Measurements from ENCODE around the gene HOXC9.
A peak's percentile ranks its signal among the peaks of the same experiment; 100 is the strongest.

Gene HOXC9

GRCh38 chr12:54033106-54033979 is 33.4 kb downstream of the HOXC9 start (continued):
- TF ChIP-seq ZNF18 (tag by site-specific recombination; IDR thresholded peaks at IDR 0.05) (peak; percentile 95), HOXC10 (CRISPR knock-in tag; IDR thresholded peaks at IDR 0.05) (peak; percentile 40; the same call in 1 of the 2 replicates), PRDM10 (tag by site-specific recombination; IDR thresholded peaks at IDR 0.05) (peak; percentile 48; the same call in 1 of the 2 replicates), ZNF501 (tag by site-specific recombination; IDR thresholded peaks at IDR 0.05) (peak; percentile 84), YY1 (tag by site-specific recombination; IDR thresholded peaks at IDR 0.05) (peak; percentile 83), ZNF670 (tag by site-specific recombination; IDR thresholded peaks at IDR 0.05; ENCODE audit: low read depth) (no peak), BCL11A (tag by site-specific recombination; IDR thresholded peaks at IDR 0.05; ENCODE audit: low read depth) (peak; percentile 98), ZBTB7A (tag by site-specific recombination; IDR thresholded peaks at IDR 0.05; ENCODE audit: low read depth) (peak; percentile 91), GLIS1 (tag by site-specific recombination; IDR thresholded peaks at IDR 0.05) (peak; percentile 93), ZNF223 (tag by site-specific recombination; IDR thresholded peaks at IDR 0.05) (no peak), ZNF155 (tag by site-specific recombination; IDR thresholded peaks at IDR 0.05) (no peak), ZNF623 (tag by site-specific recombination; IDR thresholded peaks at IDR 0.05) (no peak; the same call in 1 of the 2 replicates), ZNF19 (tag by site-specific recombination; IDR thresholded peaks at IDR 0.05; ENCODE audit: low read depth) (peak; percentile 94), ZNF768 (tag by site-specific recombination; IDR thresholded peaks at IDR 0.05) (no peak), KLF16 (tag by site-specific recombination; IDR thresholded peaks at IDR 0.05) (peak; percentile 91), ZBTB21 (tag by site-specific recombination; IDR thresholded peaks at IDR 0.05) (peak; percentile 80), ZNF280C (tag by site-specific recombination; IDR thresholded peaks at IDR 0.05) (no peak), ZNF530 (tag by site-specific recombination; IDR thresholded peaks at IDR 0.05; ENCODE audit: low read depth) (no peak), ZNF645 (tag by site-specific recombination; IDR thresholded peaks at IDR 0.05) (peak; percentile 94; the same call in 1 of the 2 replicates), ZNF777 (tag by site-specific recombination; IDR thresholded peaks at IDR 0.05; ENCODE audit: borderline replicate concordance) (no peak)
- TF ChIP-seq, protein P1, sequence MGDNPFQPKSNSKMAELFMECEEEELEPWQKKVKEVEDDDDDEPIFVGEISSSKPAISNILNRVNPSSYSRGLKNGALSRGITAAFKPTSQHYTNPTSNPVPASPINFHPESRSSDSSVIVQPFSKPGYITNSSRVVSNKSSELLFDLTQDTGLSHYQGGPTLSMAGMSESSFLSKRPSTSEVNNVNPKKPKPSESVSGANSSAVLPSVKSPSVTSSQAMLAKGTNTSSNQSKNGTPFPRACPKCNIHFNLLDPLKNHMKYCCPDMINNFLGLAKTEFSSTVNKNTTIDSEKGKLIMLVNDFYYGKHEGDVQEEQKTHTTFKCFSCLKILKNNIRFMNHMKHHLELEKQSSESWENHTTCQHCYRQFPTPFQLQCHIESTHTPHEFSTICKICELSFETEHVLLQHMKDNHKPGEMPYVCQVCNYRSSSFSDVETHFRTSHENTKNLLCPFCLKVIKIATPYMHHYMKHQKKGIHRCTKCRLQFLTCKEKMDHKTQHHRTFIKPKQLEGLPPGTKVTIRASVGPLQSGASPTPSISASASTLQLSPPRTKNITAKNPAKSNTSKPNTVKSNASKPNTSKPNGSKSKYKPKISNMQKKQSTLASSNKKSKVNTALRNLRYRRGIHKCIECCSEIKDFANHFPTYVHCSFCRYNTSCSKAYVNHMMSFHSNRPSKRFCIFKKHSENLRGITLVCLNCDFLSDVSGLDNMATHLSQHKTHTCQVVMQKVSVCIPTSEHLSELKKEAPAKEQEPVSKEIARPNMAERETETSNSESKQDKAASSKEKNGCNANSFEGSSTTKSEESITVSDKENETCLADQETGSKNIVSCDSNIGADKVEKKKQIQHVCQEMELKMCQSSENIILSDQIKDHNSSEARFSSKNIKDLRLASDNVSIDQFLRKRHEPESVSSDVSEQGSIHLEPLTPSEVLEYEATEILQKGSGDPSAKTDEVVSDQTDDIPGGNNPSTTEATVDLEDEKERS (tag by site-specific recombination; IDR thresholded peaks at IDR 0.05), result no peak
- TF ChIP-seq, protein P2, sequence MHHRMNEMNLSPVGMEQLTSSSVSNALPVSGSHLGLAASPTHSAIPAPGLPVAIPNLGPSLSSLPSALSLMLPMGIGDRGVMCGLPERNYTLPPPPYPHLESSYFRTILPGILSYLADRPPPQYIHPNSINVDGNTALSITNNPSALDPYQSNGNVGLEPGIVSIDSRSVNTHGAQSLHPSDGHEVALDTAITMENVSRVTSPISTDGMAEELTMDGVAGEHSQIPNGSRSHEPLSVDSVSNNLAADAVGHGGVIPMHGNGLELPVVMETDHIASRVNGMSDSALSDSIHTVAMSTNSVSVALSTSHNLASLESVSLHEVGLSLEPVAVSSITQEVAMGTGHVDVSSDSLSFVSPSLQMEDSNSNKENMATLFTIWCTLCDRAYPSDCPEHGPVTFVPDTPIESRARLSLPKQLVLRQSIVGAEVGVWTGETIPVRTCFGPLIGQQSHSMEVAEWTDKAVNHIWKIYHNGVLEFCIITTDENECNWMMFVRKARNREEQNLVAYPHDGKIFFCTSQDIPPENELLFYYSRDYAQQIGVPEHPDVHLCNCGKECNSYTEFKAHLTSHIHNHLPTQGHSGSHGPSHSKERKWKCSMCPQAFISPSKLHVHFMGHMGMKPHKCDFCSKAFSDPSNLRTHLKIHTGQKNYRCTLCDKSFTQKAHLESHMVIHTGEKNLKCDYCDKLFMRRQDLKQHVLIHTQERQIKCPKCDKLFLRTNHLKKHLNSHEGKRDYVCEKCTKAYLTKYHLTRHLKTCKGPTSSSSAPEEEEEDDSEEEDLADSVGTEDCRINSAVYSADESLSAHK (tag by site-specific recombination; IDR thresholded peaks at IDR 0.05), result peak; percentile 99

Measured in HEK293 (cell line).